Ovary (tissue), 3 donors: ENCODE data around the gene ANKRD6.

Experiments used
- EP300 ChIP-seq: sonication (generic); formaldehyde crosslinking; IDR thresholded peaks from one replicate; pipeline ENCODE4 v1.6.1; 2017; ENCODE audit warnings: antibody characterized with exemption
- POLR2A ChIP-seq: fragments of 450-650 bp; IDR thresholded peaks from one replicate; pipeline ENCODE4 v1.6.1; 2017; ENCODE audit warnings: antibody characterized with exemption, mild to moderate bottlenecking, moderate library complexity
- TF ChIP-seq, protein P1 (sequence below), 3 donors: fragments of 450-650 bp in 2 of 3; fragments of 200-600 bp in 1 of 3; IDR thresholded peaks; one replicate each; pipeline versions ENCODE4 v1.5.1 to v1.8.0; 2016 to 2022; ENCODE audit warnings: antibody characterized with exemption in 3 of 3, mild to moderate bottlenecking in 1 of 3
- donor health status: DM: no; HTN: no; CAD: no.

DNA sequence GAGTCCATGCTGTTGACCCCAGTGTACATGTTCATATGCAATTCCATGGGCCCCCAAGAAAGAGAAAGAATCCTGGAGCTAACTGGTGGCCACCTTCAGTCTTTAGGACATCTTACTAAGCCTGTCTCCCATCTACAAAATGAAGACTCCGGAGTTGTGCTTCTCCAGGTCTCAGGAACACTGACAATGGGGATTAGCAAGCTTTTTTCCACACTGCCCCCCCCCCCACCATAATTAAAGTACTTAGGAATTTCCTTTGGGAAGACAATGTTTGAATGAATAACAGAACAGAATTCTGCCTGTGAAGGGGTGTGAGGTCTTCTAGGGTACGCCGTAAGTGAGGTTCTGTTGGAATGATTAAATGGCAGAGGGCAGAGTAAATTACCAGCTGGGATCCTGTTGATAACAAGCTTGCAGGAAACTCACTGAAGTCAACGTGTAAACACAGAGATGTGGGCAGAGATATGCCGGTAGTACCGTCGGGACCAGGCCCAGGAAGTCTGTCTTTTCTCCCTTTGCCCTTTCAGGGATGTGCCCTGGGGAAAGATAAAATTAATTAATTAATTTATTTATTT, 63.1 kb downstream of the ANKRD6 start:
- TF ChIP-seq, protein P1, sequence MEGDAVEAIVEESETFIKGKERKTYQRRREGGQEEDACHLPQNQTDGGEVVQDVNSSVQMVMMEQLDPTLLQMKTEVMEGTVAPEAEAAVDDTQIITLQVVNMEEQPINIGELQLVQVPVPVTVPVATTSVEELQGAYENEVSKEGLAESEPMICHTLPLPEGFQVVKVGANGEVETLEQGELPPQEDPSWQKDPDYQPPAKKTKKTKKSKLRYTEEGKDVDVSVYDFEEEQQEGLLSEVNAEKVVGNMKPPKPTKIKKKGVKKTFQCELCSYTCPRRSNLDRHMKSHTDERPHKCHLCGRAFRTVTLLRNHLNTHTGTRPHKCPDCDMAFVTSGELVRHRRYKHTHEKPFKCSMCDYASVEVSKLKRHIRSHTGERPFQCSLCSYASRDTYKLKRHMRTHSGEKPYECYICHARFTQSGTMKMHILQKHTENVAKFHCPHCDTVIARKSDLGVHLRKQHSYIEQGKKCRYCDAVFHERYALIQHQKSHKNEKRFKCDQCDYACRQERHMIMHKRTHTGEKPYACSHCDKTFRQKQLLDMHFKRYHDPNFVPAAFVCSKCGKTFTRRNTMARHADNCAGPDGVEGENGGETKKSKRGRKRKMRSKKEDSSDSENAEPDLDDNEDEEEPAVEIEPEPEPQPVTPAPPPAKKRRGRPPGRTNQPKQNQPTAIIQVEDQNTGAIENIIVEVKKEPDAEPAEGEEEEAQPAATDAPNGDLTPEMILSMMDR (IDR thresholded peaks at IDR 0.05): no peak
- TF ChIP-seq POLR2A: no peak
- TF ChIP-seq EP300: no peak
